Measurements from ENCODE around the gene HOXA7. TPM values are rescaled to one million over a fixed set of nuclear protein-coding genes. Genes with fewer than 3 reads are reported as not detected.

Gene HOXA7
- total and polyA plus RNA-seq, 7 experiments from 2014 or later: not detected

GRCh38 chr7:27119412-27119911, 37.0 kb downstream of the HOXA7 start:
- Histone ChIP-seq H3K9me3 (ENCODE audit: control insufficient read depth in 2 of 3, low read length in 3 of 3) (no peaks in the 10 kb centered on the region), H3K36me3 (ENCODE audit: control insufficient read depth in 2 of 3, insufficient read depth in 3 of 3, low read length in 3 of 3) (no peaks in the 10 kb centered on the region), H3K4me1 (ENCODE audit: control insufficient read depth in 2 of 2, insufficient read depth in 2 of 2, low read length in 2 of 2) (no peaks in the 10 kb centered on the region), H3K27ac (ENCODE audit: low read depth, low read length) (no peak overlapping the region), H3K4me3 (ENCODE audit: low read length) (no peak overlapping the region), H3K27me3 (ENCODE audit: control insufficient read depth in 2 of 2, insufficient read depth in 2 of 2, low read length in 2 of 2) (no peaks in the 10 kb centered on the region)
- CTCF ChIA-PET: no interaction called here
- POLR2A ChIA-PET: no interaction called here
- Mint-ChIP-seq H3K4me3 (no peak overlapping the region), H3K4me1 (no peaks in the 10 kb centered on the region), H3K27ac (no peak overlapping the region), H3K27me3 (peaks cover 1 to 21% (median 14%) of the 10 kb centered on the region in 5 donors), H3K9me3 (no peaks in the 10 kb centered on the region), H3K36me3 (no peaks in the 10 kb centered on the region)
- intact Hi-C loops (cut with micrococcal nuclease): no loop called here
- DNase-seq: no peak
- no peak for ATAC-seq

GRCh38 chr7:27118580-27118979, 37.9 kb downstream of the HOXA7 start:
- no peaks in the 10 kb centered on the region for H3K9me3 Mint-ChIP-seq
- POLR2A ChIA-PET: no interaction called here
- intact Hi-C loops (cut with micrococcal nuclease): no loop called here

GRCh38 chr7:27117887-27118491, 38.5 kb downstream of the HOXA7 start:
- intact Hi-C loops (cut with micrococcal nuclease): no loop called here
- Mint-ChIP-seq H3K27ac (no peak overlapping the region), H3K4me1 (no peaks in the 10 kb centered on the region), H3K36me3 (no peaks in the 10 kb centered on the region), H3K9me3 (no peaks in the 10 kb centered on the region), H3K27me3 (peaks cover 0 to 15% (median 4%) of the 10 kb centered on the region in 5 donors), H3K4me3 (no peak overlapping the region)
- DNase-seq (no peak), ATAC-seq (no peak)
- H3K9me3 ChIP-seq (ENCODE audit: control insufficient read depth in 2 of 3, low read length in 3 of 3): no peaks in the 10 kb centered on the region
- H3K36me3 ChIP-seq (ENCODE audit: control insufficient read depth in 2 of 3, insufficient read depth in 3 of 3, low read length in 3 of 3): no peaks in the 10 kb centered on the region
- no peak overlapping the region for H3K27ac ChIP-seq (ENCODE audit: low read depth, low read length)
- H3K4me3 ChIP-seq (ENCODE audit: low read length): no peak overlapping the region
- no peaks in the 10 kb centered on the region for H3K27me3 ChIP-seq (ENCODE audit: control insufficient read depth in 2 of 2, insufficient read depth in 2 of 2, low read length in 2 of 2)
- POLR2A ChIA-PET: no interaction called here
- H3K4me1 ChIP-seq (ENCODE audit: control insufficient read depth in 2 of 2, insufficient read depth in 2 of 2, low read length in 2 of 2): no peaks in the 10 kb centered on the region
- CTCF ChIA-PET: no interaction called here

More at GRCh38 chr7:27118580-27118979, 37.9 kb downstream of the HOXA7 start:
- Histone ChIP-seq H3K27me3 (ENCODE audit: control insufficient read depth in 2 of 2, insufficient read depth in 2 of 2, low read length in 2 of 2) (no peaks in the 10 kb centered on the region), H3K4me3 (ENCODE audit: low read length) (no peak overlapping the region), H3K9me3 (ENCODE audit: control insufficient read depth in 2 of 3, low read length in 3 of 3) (no peaks in the 10 kb centered on the region), H3K4me1 (ENCODE audit: control insufficient read depth in 2 of 2, insufficient read depth in 2 of 2, low read length in 2 of 2) (no peaks in the 10 kb centered on the region), H3K36me3 (ENCODE audit: control insufficient read depth in 2 of 3, insufficient read depth in 3 of 3, low read length in 3 of 3) (no peaks in the 10 kb centered on the region), H3K27ac (ENCODE audit: low read depth, low read length) (no peak overlapping the region)
- ATAC-seq (no peak), DNase-seq (no peak)
- H3K4me3 Mint-ChIP-seq: no peak overlapping the region
- peaks cover 0 to 15% (median 8%) of the 10 kb centered on the region in 5 donors for H3K27me3 Mint-ChIP-seq
- CTCF ChIA-PET: no interaction called here
- no peak overlapping the region for H3K27ac Mint-ChIP-seq
- no peaks in the 10 kb centered on the region for H3K4me1 Mint-ChIP-seq
- no peaks in the 10 kb centered on the region for H3K36me3 Mint-ChIP-seq

GRCh38 chr7:27116962-27117886, 39.3 kb downstream of the HOXA7 start:
- H3K36me3 Mint-ChIP-seq: no peaks in the 10 kb centered on the region
- Histone ChIP-seq H3K9me3 (ENCODE audit: control insufficient read depth in 2 of 3, low read length in 3 of 3) (no peaks in the 10 kb centered on the region), H3K4me3 (ENCODE audit: low read length) (no peak overlapping the region), H3K4me1 (ENCODE audit: control insufficient read depth in 2 of 2, insufficient read depth in 2 of 2, low read length in 2 of 2) (no peaks in the 10 kb centered on the region), H3K27ac (ENCODE audit: low read depth, low read length) (no peak overlapping the region), H3K36me3 (ENCODE audit: control insufficient read depth in 2 of 3, insufficient read depth in 3 of 3, low read length in 3 of 3) (no peaks in the 10 kb centered on the region), H3K27me3 (ENCODE audit: control insufficient read depth in 2 of 2, insufficient read depth in 2 of 2, low read length in 2 of 2) (no peaks in the 10 kb centered on the region)
- intact Hi-C loops (cut with micrococcal nuclease): no loop called here
- ChIA-PET POLR2A (interaction anchor here (0.5 kb wide), 1 partner anchor 1172 kb away, joined by 3 read pairs; no protein-coding TSS in a partner anchor), CTCF (no interaction called here)
- DNase-seq (no peak), ATAC-seq (no peak)
- no peaks in the 10 kb centered on the region for H3K4me1 Mint-ChIP-seq
- no peak overlapping the region for H3K4me3 Mint-ChIP-seq
- peaks cover 0 to 17% (median 4%) of the 10 kb centered on the region in 5 donors for H3K27me3 Mint-ChIP-seq
- no peaks in the 10 kb centered on the region for H3K9me3 Mint-ChIP-seq
- H3K27ac Mint-ChIP-seq: no peak overlapping the region

GRCh38 chr7:27116031-27116961, 40.2 kb downstream of the HOXA7 start:
- H3K4me3 Mint-ChIP-seq: no peak overlapping the region
- H3K4me1 Mint-ChIP-seq: no peaks in the 10 kb centered on the region
- ChIA-PET CTCF (no interaction called here), POLR2A (no interaction called here)
- H3K36me3 Mint-ChIP-seq: no peaks in the 10 kb centered on the region
- no peak overlapping the region for H3K27ac ChIP-seq (ENCODE audit: low read depth, low read length)
- H3K4me1 ChIP-seq (ENCODE audit: control insufficient read depth in 2 of 2, insufficient read depth in 2 of 2, low read length in 2 of 2): no peaks in the 10 kb centered on the region
- no peaks in the 10 kb centered on the region for H3K9me3 ChIP-seq (ENCODE audit: control insufficient read depth in 2 of 3, low read length in 3 of 3)
- H3K27me3 Mint-ChIP-seq: peaks cover 0 to 24% (median 7%) of the 10 kb centered on the region in 5 donors
- intact Hi-C loops (cut with micrococcal nuclease): no loop called here
- no peak for ATAC-seq
- no peaks in the 10 kb centered on the region for H3K36me3 ChIP-seq (ENCODE audit: control insufficient read depth in 2 of 3, insufficient read depth in 3 of 3, low read length in 3 of 3)
- DNase-seq: no peak
- no peaks in the 10 kb centered on the region for H3K27me3 ChIP-seq (ENCODE audit: control insufficient read depth in 2 of 2, insufficient read depth in 2 of 2, low read length in 2 of 2)
- H3K27ac Mint-ChIP-seq: no peak overlapping the region
- no peak overlapping the region for H3K4me3 ChIP-seq (ENCODE audit: low read length)
- H3K9me3 Mint-ChIP-seq: no peaks in the 10 kb centered on the region

- Mint-ChIP-seq H3K27ac (no peak overlapping the region), H3K36me3 (no peaks in the 10 kb centered on the region), H3K9me3 (no peaks in the 10 kb centered on the region), H3K4me3 (no peak overlapping the region), H3K27me3 (peaks cover 0 to 24% (median 7%) of the 10 kb centered on the region in 5 donors), H3K4me1 (no peaks in the 10 kb centered on the region)
- DNase-seq (no peak), ATAC-seq (no peak)
- H3K9me3 ChIP-seq (ENCODE audit: control insufficient read depth in 2 of 3, low read length in 3 of 3): no peaks in the 10 kb centered on the region
- H3K27me3 ChIP-seq (ENCODE audit: control insufficient read depth in 2 of 2, insufficient read depth in 2 of 2, low read length in 2 of 2): no peaks in the 10 kb centered on the region
- ChIA-PET POLR2A (no interaction called here), CTCF (no interaction called here)
- no peak overlapping the region for H3K27ac ChIP-seq (ENCODE audit: low read depth, low read length)
- intact Hi-C loops (cut with micrococcal nuclease): no loop called here
- H3K4me1 ChIP-seq (ENCODE audit: control insufficient read depth in 2 of 2, insufficient read depth in 2 of 2, low read length in 2 of 2): no peaks in the 10 kb centered on the region
- H3K4me3 ChIP-seq (ENCODE audit: low read length): no peak overlapping the region
- no peaks in the 10 kb centered on the region for H3K36me3 ChIP-seq (ENCODE audit: control insufficient read depth in 2 of 3, insufficient read depth in 3 of 3, low read length in 3 of 3)
Measured at GRCh38 chr7:27115221-27116026, 41.1 kb downstream of the HOXA7 start.
